HepG2 (cell line): Measurements from ENCODE around the gene MED9. TPM values are rescaled to one million over a fixed set of nuclear protein-coding genes. Genes with fewer than 3 reads are reported as not detected.

Source experiments
- ATF5 ChIP-seq: sonication (generic); formaldehyde crosslinking; IDR thresholded peaks from 2 replicates; pipeline ENCODE4 v1.4.0; 2020; ENCODE audit warnings: mild to moderate bottlenecking, low read depth, missing genetic modification reagents
- BRCA1 ChIP-seq: sonication (generic); formaldehyde crosslinking; IDR thresholded peaks from 2 replicates; pipeline ENCODE4 v1.4.0; 2020; ENCODE audit warnings: missing genetic modification reagents
- CEBPG ChIP-seq: IDR thresholded peaks from 2 replicates; pipeline ENCODE4 v1.6.1; 2016
- CTCF ChIP-seq: sonication (generic); formaldehyde crosslinking; IDR thresholded peaks from 2 replicates; pipeline ENCODE4 v1.5.0; 2020; ENCODE audit warnings: mild to moderate bottlenecking, missing genetic modification reagents, moderate library complexity
- GPN1 ChIP-seq: sonication (generic); formaldehyde crosslinking; IDR thresholded peaks from 2 replicates; pipeline ENCODE4 v1.5.1; 2020; ENCODE audit warnings: missing genetic modification reagents, borderline replicate concordance
- GZF1 ChIP-seq: sonication (generic); formaldehyde crosslinking; IDR thresholded peaks from 2 replicates; pipeline ENCODE4 v1.5.1; 2020; ENCODE audit warnings: mild to moderate bottlenecking, missing genetic modification reagents
- HMGXB3 ChIP-seq: sonication (generic); formaldehyde crosslinking; IDR thresholded peaks from 2 replicates; pipeline ENCODE4 v1.4.0; 2020; ENCODE audit warnings: missing genetic modification reagents, borderline replicate concordance
- MZF1 ChIP-seq: sonication (generic); formaldehyde crosslinking; IDR thresholded peaks from 2 replicates; pipeline ENCODE4 v1.8.1; 2023; ENCODE audit warnings: mild to moderate bottlenecking, missing genetic modification reagents, borderline replicate concordance
- POLR2A ChIP-seq, 2 experiments: IDR thresholded peaks; 2 replicates each; pipeline ENCODE4 v1.6.1; 2011; ENCODE audit warnings: low read depth in 2 of 2, low read length in 2 of 2, mild to moderate bottlenecking in 1 of 2, moderate library complexity in 1 of 2; ENCODE audit not compliant: insufficient read depth in 1 of 2
- POLR2AphosphoS2 ChIP-seq: IDR thresholded peaks from 2 replicates; pipeline ENCODE4 v1.6.1; 2011; ENCODE audit warnings: low read depth, low read length, improper control_type of control experiment
- PRDM15 ChIP-seq: sonication (generic); formaldehyde crosslinking; IDR thresholded peaks from 2 replicates; pipeline ENCODE4 v1.4.0; 2020; ENCODE audit warnings: missing genetic modification reagents
- SRSF4 ChIP-seq: fragments of 200-400 bp; formaldehyde crosslinking; IDR thresholded peaks from one replicate; pipeline ENCODE4 v1.6.1; 2018; ENCODE audit warnings: mild to moderate bottlenecking, low read depth, low read length, moderate library complexity; ENCODE audit not compliant: poor library complexity, severe bottlenecking
- ZBTB21 ChIP-seq: sonication (generic); formaldehyde crosslinking; IDR thresholded peaks from 2 replicates; pipeline ENCODE4 v1.4.0; 2020; ENCODE audit warnings: missing genetic modification reagents
- ZBTB8A ChIP-seq: sonication (generic); formaldehyde crosslinking; IDR thresholded peaks from 2 replicates; pipeline ENCODE4 v1.4.0; 2020; ENCODE audit warnings: mild to moderate bottlenecking, low read depth, missing genetic modification reagents, borderline replicate concordance
- ZNF121 ChIP-seq: sonication (generic); formaldehyde crosslinking; IDR thresholded peaks from 2 replicates; pipeline ENCODE4 v1.5.0; 2020; ENCODE audit warnings: mild to moderate bottlenecking, missing genetic modification reagents
- ZNF446 ChIP-seq: sonication (generic); formaldehyde crosslinking; IDR thresholded peaks from 2 replicates; pipeline ENCODE4 v1.5.0; 2020; ENCODE audit warnings: mild to moderate bottlenecking, missing genetic modification reagents
- ZNF7 ChIP-seq: IDR thresholded peaks from 2 replicates; pipeline ENCODE4 v1.6.1; 2016; ENCODE audit warnings: missing biosample characterization, missing genetic modification reagents
- ZNF724P ChIP-seq: sonication (generic); formaldehyde crosslinking; IDR thresholded peaks from 2 replicates; pipeline ENCODE4 v1.8.0; 2022; ENCODE audit warnings: missing genetic modification reagents, borderline replicate concordance
- ZNF775 ChIP-seq: sonication (generic); formaldehyde crosslinking; IDR thresholded peaks from 2 replicates; pipeline ENCODE4 v1.4.0; 2020; ENCODE audit warnings: missing genetic modification reagents, mild to moderate bottlenecking, moderate library complexity, borderline replicate concordance
- polyA plus RNA-seq, 8 experiments: library from polyadenylated mRNA; depleted of rRNA in 3 of 8; stranded (reverse) in 7 of 8; unstranded in 1 of 8; fragments of >200 nt; fragmentation: Illumina TruSeq in 4 of 8; extraction: Trizol in 4 of 8; gene quantifications; 2 replicates each; pipeline versions ENCODE4 v1.2.1 to v1.2.3, GENCODE V29; 2011 to 2016; ENCODE audit warnings: low read depth in 4 of 8, missing spikeins in 1 of 8, mixed read lengths in 1 of 8; ENCODE audit not compliant: insufficient read depth in 1 of 8
- total RNA-seq, 5 experiments: library from RNA; depleted of rRNA; stranded (reverse); fragments of >200 nt; fragmentation: Illumina TruSeq; extraction: Trizol; gene quantifications; 2 replicates each; pipeline ENCODE4 v1.2.3, GENCODE V29; 2016; ENCODE audit warnings: low read depth in 1 of 5

Gene MED9
- total and polyA plus RNA-seq, 2 of the 13 experiments (the other 11 are each of a cell fraction or from before 2014, with no cell fraction given), result 11.9 to 15.1 TPM

- TF ChIP-seq HMGXB3 (CRISPR knock-in tag), result no peak
- peak; percentile 81 for TF ChIP-seq CTCF (CRISPR knock-in tag)
- no peak for TF ChIP-seq GZF1
- no peak for TF ChIP-seq ATF5 (CRISPR knock-in tag)
- TF ChIP-seq ZNF775, result no peak
- TF ChIP-seq SRSF4, result no peak
- no peak for TF ChIP-seq POLR2AphosphoS2
- TF ChIP-seq CEBPG (CRISPR knock-in tag), result no peak
- no peak for TF ChIP-seq ZNF446
- no peak for TF ChIP-seq MZF1 (CRISPR knock-in tag)
- no peak for TF ChIP-seq ZNF724P (CRISPR knock-in tag)
- TF ChIP-seq ZBTB21 (CRISPR knock-in tag), result no peak
- TF ChIP-seq BRCA1 (CRISPR knock-in tag), result no peak
- peak; percentile 58; the same call in 1 of the 2 replicates for TF ChIP-seq ZNF121 (CRISPR knock-in tag)
- 0 out of 2 replicates have a peak, but pooled peaks have one; percentile 30 for TF ChIP-seq PRDM15 (CRISPR knock-in tag)
- no peak for TF ChIP-seq ZNF7 (CRISPR knock-in tag)
- TF ChIP-seq POLR2A (IDR thresholded peaks at IDR 0.05; ENCODE audit: insufficient read depth in 1 of 2, low read depth in 2 of 2, low read length in 2 of 2), result peak; percentile 89 to 97
- no peak for TF ChIP-seq ZBTB8A
- TF ChIP-seq GPN1 (CRISPR knock-in tag), result no peak
These were observed 19.6 kb downstream of the MED9 start, which contains the start of gene RASD1 (continued) for GRCh38 chr17:17496189-17497064.
